Measurements from ENCODE around the gene POLR1E.

DNA sequence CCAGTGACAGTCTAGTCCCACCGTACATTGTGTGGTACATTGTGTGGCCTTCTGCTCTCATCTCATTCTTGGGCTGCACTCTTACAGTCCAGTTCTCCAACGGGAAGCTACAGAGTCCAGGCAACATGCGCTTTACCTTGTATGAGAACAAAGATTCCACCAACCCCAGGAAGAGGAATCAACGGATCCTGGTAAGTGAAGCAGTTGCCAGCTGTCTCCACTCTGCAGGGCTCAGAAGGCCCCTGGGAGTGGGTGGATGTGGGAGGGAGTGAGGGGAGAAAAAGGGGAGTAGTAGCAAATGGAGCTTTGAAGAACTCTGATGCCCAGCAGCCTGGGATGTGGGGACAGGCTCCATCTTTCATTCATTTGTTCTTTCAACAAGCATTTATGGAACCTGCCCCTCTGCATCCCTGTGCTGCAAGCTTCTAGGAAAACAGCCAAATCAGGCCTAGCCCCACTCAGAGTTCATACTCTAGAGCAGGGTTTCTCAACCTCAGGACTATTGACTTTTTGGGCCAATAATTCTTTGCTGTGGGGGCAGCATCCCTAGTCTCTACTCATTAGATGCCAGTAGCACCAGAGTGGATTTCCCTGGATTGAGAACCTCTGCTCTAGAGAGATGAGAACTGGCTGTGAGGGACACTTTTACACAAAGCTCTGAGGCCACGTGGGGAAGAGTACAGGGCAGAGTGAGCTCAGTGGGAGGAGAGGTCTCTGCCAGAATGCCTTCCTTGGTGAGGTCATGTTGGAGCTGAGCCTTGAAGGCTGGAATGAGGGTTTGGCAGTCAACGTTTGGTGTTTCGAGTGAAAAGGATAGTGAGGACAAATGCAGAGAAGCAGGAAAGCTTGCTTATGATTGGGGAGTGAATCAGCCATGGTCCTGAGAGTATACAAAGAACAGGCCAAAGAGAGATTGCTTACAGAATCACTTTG, 1.1 kb downstream of the POLR1E start:
- TF ChIP-seq GABPA (tag; conservative IDR thresholded peaks at IDR 0.05; ENCODE audit: low read depth) = no peak
- TF ChIP-seq CREBBP (IDR thresholded peaks at IDR 0.05; ENCODE audit: low read depth, low read length) = no peak
- TF ChIP-seq GTF2F1 (IDR thresholded peaks at IDR 0.05; ENCODE audit: low read depth, low read length) = no peak
- TF ChIP-seq, protein P1, sequence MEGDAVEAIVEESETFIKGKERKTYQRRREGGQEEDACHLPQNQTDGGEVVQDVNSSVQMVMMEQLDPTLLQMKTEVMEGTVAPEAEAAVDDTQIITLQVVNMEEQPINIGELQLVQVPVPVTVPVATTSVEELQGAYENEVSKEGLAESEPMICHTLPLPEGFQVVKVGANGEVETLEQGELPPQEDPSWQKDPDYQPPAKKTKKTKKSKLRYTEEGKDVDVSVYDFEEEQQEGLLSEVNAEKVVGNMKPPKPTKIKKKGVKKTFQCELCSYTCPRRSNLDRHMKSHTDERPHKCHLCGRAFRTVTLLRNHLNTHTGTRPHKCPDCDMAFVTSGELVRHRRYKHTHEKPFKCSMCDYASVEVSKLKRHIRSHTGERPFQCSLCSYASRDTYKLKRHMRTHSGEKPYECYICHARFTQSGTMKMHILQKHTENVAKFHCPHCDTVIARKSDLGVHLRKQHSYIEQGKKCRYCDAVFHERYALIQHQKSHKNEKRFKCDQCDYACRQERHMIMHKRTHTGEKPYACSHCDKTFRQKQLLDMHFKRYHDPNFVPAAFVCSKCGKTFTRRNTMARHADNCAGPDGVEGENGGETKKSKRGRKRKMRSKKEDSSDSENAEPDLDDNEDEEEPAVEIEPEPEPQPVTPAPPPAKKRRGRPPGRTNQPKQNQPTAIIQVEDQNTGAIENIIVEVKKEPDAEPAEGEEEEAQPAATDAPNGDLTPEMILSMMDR (IDR thresholded peaks at IDR 0.05 in 2 of 3, conservative IDR thresholded peaks at IDR 0.05 in 1 of 3; ENCODE audit: insufficient read depth in 2 of 3, low read depth in 1 of 3, low read length in 3 of 3) = no peak
- no peak for TF ChIP-seq SMARCC2 (IDR thresholded peaks at IDR 0.05; ENCODE audit: low read depth)
- TF ChIP-seq RFX5 (IDR thresholded peaks at IDR 0.05; ENCODE audit: low read depth, low read length) = no peak
- no peak for TF ChIP-seq ZNF124 (CRISPR knock-in tag; IDR thresholded peaks at IDR 0.05)
- no peak for TF ChIP-seq ELF1 (tag; IDR thresholded peaks at IDR 0.05)
- no peak for TF ChIP-seq SMAD3 (CRISPR knock-in tag; conservative IDR thresholded peaks at IDR 0.05)
- TF ChIP-seq FOSL1 (tag; conservative IDR thresholded peaks at IDR 0.05) = no peak

Measured in K562 (cell line).